Middle frontal gyrus (tissue), 1 donor: ENCODE results near the gene HPCAL1.

Experiments used
- DNase-seq: peaks from one replicate; pipeline ENCODE4 v3.0.0-alpha.2; 2015; ENCODE audit warnings: low spot score; ENCODE audit errors: extremely low spot score

Gene HPCAL1

DNA sequence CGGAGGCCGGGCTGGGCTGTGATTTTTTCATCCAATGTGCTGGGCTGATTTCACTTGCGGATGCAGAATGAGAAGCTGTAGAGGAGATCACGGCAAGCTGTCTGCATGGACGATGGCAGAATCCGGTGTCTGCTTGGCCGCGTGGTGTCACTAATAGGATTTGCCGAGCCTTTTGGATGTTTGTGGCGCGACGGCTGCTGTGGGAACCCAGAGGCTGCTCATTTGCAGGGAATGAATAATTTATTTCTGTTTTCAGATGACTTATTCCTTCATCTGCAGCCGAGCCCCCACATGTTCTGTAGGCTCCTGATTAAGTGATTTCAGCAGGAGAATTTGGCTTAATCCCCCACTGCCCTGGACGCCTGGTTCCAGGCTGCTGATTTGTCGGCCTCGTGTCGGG lies 82.8 kb downstream of the HPCAL1 start:
- DNase-seq, result no peak

DNA sequence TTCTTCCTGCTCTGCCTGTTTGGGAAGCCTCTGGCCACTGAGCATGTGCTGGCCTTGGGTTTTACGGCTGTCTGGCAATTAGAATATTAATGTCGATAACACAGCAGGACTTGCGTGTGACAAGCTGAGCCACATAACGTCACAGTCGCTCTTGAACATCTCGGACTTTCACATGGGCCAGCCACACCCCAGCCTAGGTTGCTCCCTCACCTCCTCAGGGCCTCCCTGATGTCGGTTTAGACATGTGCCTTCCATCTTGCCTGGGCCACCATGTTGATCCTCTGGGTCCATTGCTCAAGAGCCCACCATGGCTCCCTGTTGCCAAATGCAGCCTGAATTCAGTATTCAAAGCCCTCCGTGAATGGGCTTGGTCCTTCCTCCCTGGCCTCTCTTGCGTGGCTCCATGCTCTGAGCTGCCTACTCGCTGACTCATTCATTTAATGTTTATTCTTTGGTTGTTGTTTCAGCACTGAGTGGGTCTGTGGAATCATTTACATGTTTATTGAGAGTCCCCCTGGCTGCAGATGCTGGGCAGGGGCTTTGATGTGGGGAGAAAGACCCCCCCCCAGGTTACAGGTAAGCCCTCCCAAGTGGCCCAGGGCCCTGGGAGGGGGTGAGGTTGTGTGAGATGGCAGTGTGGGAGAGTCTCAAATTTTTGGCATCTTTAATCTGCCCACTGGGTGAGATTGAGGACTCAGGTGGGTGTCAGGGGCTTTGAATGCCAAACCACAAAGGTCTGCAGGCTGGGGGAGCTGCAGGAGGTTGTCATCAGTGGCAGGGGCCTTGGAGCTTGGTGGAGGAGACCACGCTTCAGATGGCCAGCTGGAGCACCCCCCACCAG lies 83.4 kb downstream of the HPCAL1 start:
- DNase-seq, result no peak

DNA sequence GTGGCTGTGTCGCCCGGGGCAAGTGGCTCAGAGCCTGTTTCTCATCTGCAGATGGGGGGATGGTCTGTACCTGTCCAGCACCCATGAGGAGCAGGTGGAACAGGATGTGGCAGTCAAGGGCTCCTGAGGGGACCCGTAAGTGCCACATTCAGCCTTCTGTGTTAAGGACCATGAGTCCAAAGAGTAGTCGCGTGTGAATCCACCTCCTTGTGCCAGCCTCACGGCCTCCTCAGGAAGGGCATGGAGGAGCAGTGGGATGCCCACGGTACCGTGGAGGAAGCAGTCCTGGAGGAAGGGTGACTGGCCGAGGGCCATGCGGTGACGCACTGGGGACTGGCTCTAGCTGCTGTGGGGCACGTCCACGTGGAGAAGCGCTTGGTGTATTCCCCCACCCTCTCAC lies 84.3 kb downstream of the HPCAL1 start:
- DNase-seq, result no peak

DNA sequence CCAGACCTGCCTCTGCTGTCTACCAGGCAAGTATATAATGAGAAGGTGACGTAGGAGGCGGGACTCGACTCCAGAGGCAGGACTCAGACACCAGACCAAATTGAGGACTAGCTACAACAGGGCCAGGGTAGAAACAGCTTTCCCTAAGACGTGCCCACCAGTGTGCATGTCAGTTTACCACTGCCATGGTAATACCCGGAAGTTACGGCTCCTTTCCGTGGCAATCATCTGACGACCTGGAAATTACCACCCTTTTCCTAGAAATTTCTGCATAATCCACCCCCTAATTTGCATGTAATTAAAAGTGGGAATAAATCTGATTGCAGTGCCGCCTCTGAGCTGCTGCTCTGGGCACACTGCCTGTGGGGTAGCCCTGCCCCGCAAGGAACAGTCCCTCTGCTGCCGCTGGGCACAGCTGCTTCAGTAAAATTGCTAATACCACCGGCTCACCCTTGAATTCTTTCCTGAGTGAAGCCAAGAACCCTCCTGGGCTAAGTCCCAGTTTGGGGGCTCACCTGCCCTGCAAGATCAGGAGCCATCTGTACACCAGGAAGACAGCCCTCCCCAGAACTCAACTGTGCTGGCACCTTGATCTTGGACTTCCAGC lies 86.4 kb downstream of the HPCAL1 start:
- DNase-seq, result no peak

DNA sequence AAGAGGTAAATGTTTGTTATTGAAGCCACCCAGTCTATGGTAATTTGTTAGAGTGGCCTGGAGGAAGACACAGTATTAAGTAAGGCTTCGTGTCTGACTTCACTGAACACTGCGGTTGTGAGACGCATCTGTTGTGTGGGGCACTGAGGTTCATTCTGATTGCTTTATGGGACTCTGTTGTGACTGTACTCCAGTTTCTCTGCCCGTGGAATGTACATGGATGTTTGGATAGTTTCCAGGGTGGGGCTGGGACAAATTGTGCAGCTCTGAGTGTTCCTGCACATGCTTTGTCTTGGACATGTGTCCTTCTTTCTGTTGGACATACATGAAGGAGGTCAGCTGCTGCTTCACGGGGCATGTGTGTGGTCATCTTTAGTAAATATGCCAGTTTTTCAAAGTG lies 86.9 kb downstream of the HPCAL1 start:
- DNase-seq, result no peak

DNA sequence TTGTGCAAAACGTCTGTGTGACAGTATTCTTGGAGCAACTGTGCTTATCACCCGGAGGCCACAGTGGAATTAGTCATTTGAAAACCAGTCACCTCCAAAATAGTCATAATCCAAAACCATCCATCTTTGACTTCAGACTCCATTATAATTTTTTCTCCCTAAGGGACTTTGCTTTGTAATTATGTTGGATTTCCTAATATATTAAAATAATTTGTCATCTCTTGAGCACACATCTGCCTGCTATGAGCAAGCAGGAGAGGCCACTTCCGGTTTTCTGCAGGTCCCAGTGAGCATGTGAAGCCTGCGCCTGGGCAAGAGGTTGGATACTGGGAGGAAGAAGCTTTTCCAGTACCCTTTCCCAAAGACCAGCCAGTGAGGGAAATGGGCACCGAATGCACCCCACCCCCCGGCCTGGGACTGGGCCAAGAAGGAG lies 87.7 kb downstream of the HPCAL1 start:
- no peak for DNase-seq

DNA sequence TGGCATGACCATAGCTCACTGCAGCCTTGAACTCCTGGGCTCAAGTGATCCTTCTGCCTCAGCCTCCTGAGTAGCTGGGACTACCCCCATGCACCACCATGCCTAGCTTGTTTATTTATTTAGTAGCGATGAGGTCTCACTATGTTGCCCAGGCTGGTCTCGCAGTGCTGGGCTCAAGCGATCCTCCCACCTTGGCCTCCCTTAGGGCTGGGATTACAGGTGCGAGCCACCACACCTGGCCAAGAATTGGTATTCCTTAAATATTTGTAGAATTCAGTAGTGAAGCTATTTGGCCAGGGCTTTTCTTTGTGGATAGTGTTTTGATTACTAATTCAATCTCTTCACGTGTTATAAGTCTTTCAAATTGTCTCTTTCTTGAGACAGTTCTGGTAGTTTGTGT lies 89.4 kb downstream of the HPCAL1 start:
- no peak for DNase-seq

DNA sequence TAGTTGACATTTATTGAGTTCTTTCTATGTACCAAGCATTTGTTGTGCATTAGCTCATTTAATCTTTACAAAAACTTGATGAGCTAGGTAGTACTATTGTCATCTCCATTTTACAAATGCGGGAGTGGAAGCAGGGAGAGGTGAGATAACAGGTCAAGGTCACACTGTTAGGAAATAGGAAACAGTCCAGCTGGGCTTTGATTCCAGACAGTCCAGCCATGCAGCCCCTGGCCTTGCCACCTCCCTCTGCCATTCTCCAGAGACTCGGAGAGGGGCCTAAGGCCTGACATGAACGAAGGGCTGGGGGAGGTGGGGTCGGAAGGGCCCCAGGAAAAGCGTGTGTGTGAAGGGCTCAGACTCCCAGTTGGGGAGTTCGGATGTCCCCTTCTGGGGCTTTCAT lies 89.8 kb downstream of the HPCAL1 start:
- DNase-seq, result no peak

DNA sequence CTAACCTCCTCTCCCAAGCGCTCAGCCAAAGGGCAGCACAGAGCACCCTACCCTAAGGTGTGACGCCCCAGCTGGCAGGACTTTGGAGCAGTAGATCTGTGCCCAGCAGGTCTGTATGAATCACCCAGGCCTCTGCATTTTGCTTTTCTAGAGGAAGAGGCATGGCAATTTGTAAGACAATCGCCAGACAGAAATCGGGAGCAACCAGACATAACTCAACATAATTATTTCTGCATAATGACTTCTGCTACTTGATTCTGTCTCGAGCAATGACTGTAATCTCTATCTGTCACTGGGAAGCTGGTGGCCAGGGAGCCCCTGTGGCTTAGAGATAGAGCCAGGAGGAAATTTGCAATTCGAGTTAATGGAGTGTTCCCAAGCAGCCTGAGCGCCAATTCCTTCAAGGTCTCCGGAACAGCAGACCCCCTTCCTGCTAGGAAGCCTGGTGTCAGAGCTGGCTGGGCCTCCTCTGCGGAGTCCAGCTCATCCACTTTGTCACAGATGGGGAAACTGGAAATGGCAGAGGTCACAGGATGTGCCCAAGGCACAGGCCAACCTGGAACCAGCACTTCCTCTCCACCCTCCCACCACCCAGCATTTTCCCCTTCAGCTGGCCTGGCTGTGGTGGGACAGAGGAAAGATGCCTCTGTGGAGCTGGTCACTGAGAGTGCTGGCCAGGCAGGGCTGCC lies 90.4 kb downstream of the HPCAL1 start:
- DNase-seq, result no peak

DNA sequence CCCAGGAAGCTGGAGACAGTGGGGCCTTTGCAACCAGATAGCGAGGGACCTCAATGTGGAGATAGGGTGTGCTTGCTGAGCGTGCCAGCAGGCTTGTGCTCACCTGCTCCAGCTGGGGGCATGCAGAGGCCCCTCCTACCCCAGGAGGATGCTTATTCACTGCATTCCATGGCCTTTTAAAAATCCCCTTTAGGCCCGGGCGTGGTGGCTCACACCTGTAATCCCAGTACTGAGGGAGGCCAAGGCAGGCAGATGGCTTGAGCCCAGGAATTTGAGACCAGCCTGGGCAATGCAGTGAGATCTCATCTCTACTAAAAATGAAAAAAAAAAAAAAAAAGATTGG lies 90.9 kb downstream of the HPCAL1 start:
- no peak for DNase-seq

DNA sequence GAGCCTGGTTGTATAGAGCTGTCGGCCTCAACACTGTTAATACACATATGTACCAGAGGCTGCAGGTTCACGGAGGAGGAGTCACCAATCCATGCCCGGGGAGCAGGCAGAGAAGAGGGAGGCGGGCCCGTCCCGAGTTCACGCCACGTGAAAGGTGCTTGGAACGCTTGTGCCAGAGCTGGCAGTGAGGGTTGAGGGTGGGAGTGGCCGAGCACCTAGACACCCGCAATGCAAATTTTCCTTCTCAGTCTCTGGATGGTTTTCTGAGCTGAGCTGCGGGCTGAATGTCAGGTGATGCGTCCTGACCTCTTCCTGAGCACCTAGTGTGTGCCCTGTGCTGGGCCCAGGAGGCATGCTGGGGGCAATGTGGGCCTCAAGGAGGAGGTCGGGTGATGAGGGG lies 93.2 kb downstream of the HPCAL1 start:
- no peak for DNase-seq

DNA sequence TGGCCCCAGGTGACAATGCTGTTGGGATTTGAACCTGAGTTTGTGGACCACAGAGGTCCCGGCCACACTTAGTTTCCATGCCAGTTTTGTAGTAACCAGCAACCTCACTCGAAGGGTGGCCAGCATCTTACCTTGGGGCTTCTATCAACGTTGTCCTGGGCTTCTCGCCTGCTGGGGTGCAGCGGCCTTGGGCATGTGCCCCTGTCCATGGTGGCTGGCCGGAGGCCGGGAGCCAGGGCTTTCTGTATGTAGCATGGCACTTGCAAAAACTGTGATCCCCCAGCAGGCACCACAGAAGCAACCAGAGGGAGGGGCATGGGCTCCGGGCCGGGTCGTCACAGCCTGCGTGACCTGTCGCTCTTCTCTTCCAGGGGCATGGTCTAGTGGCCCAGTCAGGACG lies 93.8 kb downstream of the HPCAL1 start:
- DNase-seq, result no peak

DNA sequence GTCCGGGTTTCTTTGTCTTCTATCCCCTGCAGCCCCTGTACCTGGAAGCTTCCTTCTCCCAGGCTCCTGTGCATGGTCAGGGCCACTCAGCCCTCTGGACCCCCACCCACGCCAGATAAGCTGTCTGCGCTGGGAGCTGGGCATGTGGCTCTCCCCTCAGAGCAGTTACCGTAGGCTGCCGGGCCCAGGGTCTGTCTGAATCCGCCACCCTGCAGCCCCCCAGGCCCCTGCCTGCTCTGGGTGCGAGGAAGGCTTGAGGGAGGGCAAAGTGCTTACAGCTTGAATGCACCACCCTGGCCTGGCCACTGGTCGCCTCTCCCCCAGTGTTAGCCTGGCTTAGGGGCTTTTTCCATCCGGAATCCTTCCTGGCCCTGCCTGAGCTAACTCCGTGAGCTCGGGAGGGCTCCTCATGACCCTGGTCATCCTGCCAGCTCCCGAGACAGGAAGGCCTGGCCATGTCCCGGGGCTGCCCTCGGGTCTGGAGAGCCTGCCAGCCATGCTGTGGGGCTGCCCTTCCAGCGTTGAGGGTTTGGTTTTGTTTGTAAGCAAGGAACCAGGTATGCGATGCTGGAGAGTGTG lies 94.7 kb downstream of the HPCAL1 start:
- no peak for DNase-seq

DNA sequence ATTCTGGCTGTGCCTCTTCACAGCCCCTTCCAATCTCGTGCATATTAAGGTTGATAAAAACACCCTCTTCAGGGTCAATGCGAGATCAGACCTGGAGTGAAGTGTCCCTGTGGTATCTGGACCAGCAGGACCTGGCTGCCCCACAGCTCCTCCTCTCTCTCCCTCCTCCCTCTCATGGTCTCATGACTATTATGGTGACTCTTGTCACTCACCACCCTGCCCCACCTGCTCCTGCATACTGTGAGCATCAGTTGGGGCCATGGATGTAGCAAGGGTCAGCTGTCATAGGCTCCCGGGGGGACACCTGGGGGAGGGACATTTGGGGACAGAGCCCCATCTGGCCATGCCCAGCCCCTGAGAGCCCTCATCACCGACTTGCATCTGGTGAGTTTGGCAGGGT lies 95.2 kb downstream of the HPCAL1 start:
- no peak for DNase-seq

DNA sequence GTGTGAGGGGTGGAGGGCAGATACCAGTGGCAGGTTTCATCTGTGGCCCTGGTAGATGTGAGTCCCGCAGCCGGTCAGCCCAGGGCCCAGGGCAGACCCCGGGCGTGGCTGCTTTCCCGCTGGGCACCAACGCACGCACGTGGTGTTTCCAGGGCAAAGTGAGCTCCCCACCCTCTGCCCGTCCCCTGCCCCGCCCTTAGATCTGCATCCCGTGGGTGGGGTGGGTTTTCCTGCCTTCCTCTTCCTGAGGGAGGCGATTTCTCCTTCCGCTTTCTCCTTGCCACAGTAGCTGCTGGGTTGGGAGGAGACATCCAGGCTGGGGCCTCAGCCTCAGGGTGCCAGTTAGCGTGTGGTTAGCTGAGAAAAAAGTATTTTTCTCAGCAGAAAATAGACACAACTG lies 95.8 kb downstream of the HPCAL1 start:
- no peak for DNase-seq

DNA sequence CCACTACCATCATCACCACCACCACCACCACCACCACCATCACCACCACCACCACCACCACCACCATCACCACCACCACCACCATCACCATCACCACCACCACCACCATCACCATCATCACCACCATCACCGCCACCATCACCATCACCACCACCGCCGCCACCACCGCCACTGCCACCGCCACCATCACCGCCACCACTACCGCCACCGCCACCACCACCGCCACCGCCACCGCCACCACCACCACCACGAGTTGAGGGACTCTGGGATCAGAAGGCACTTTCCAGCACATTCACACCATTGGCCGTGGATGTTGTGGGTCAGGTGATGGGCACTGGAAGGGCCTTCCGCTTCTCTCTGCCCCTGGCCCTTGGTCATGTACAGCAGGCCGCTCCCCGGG lies 96.7 kb downstream of the HPCAL1 start:
- DNase-seq, result no peak

DNA sequence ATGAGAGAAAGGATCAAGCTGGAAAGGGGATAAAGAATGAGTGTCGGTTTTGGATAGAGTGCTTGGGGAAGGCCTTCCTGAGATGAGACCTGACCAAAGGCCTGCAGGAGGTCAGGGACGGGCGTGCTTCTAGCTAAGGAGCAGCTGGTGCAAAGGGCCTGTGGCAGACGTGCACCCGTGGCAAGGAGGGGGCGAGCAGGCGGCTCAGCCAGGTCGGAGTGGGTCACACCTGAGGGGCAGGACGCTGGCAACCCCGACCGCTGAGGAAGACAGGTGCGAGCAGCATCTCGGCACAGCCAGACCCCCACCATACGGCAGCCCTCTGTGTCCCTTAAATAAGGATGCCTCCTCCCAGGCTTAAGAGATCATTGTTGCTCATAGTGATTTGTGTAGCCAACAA lies 97.3 kb downstream of the HPCAL1 start:
- DNase-seq, result no peak

DNA sequence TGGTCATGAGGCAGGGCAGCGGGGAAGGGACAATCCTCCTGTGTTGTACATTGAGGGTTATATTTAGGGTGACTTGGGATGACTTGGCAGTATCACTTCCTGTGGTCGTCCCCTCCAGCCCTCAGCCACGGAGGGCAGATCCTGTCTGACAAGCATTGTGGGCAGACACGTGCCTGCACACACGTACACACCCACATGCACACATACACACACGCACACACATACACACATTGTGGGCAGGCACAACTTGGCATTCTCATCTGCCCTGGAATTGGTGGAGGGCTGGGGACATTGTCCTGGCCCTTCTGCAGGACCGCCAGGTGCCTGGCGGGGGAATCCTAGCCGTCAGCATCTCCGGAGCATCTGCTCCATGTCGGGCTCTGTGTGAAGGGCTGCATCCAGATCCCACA lies 97.9 kb downstream of the HPCAL1 start:
- DNase-seq, result no peak

DNA sequence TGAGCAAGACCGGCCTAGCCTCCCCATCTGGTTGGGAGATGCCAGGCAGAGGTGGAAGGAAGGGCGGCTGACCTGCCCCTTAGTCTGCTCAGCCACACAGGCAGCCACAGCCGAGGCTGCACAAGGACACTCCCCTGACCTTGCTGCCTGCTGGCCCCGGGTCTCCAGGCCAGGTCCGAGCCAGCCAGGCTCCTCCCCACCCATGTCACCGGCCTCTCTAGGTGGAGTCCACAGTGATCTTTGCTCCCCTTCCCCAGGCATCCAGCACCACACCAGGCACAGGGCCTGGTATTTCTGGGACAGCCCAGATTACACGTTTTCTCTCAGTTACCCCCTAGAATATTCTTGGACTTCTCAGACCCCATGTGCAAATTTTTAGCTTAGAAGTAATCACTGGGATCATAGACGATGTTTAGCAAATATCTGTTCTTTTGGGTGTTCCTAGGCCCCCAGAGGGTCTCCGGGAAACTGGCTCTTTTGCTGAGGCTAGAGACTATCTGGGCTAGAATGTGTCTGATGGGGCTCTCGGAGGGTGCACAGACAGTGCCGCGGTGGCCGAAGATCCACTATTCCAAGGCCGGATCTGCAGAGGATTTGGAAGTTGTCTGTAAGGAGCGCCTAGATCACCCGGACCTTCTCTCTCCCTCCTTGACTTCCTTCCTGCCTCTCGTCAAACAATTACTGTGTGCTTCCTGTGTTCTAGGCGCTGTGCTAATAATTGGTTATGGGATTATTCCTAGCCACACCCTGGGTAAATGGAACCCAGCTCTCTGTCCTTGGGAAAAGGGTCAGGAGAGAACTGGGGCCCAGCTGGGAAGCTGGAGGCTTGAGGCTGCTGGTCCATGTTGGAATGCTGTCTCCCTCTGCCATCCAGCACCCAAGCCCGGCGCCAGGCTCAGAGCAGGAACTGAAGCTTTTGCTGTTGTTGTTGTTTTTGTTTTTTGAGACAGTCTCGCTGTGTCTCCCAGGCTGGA lies 98.6 kb downstream of the HPCAL1 start:
- no peak for DNase-seq

DNA sequence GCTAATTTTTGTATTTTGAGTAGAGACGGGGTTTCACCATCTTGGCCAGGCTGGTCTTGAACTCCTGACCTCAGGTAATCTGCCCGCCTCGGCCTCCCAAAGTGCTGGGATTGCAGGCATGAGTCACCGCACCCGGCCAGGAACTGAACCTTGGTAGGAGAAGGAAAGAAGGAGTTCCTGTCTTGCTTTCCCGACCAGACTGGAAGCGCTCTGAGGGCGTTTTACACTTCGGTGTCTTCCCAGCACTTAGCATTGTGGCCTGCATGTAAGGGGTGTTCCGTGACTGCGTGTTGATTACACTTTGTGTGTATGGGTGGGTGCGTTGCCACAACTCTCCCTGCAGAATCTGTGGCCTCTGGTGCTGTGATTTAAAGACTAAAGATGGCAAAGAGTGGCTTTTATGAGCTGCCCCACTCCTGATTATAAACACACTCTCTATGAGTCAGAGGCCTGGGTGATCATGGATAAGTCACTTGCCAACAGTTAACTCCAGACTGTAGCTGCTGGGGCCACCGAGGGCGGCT lies 99.4 kb downstream of the HPCAL1 start:
- DNase-seq, result no peak

DNA sequence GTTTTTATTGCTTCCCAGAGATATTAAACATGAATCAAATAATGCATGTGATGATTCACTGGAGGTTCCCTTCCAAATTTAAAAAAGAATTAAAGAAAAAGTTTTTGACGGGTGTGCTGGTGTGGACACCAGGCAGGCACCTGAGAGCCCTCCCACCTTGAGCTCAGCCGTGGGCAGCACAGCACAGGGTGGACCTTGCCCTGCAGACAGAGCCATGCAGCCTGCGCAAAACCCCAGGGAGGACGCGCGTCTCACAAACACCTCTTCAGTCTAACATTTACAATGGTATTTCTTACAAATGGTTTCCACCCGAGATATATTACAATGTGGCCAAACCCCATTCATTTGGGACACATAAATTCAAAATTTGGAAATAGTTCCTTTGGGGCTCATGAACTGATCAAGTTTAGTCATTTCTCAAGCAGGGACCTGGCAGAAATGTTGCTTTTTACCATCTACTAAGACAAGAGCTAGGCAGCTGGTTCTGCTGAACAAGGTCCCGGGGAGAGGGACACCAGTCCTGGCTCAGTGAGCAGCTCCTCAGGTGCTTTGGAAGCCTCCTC lies 100.0 kb downstream of the HPCAL1 start:
- no peak for DNase-seq
